HFF-Myc (cell line): ENCODE measurements around the gene LRRC56.

Source experiments
- DNase-seq: peaks from one replicate; pipeline ENCODE4 v3.0.0-alpha.2; 2011; ENCODE audit warnings: low read depth; ENCODE audit errors: extremely low read depth
- H3K4me3 ChIP-seq: replicated peaks from 2 replicates; pipeline ENCODE4 v1.5.1; 2011; ENCODE audit warnings: low read depth, mild to moderate bottlenecking, control low read depth, low read length
- CTCF ChIP-seq: IDR thresholded peaks from 2 replicates; pipeline ENCODE4 v1.5.1; 2012; ENCODE audit warnings: mild to moderate bottlenecking, low read depth, low read length, control low read depth; ENCODE audit errors: missing control alignments

LRRC56 gene

GRCh38 chr11:490186-490929, 47.0 kb upstream of the LRRC56 start:
- no peak overlapping the region for H3K4me3 ChIP-seq
- no peak for DNase-seq
- TF ChIP-seq CTCF: no peak

GRCh38 chr11:490930-491260, 46.4 kb upstream of the LRRC56 start:
- no peak for DNase-seq
- TF ChIP-seq CTCF: no peak
- no peak overlapping the region for H3K4me3 ChIP-seq

GRCh38 chr11:491358-491757, 46.0 kb upstream of the LRRC56 start:
- no peak overlapping the region for H3K4me3 ChIP-seq
- DNase-seq: no peak
- no peak for TF ChIP-seq CTCF

- DNase-seq: no peak
- no peak for TF ChIP-seq CTCF
- H3K4me3 ChIP-seq: no peak overlapping the region
Observed at GRCh38 chr11:492427-493226, 44.7 kb upstream of the LRRC56 start.

- TF ChIP-seq CTCF: no peak
- no peak overlapping the region for H3K4me3 ChIP-seq
- DNase-seq: no peak
Observed at GRCh38 chr11:494761-495536, 42.4 kb upstream of the LRRC56 start.

GRCh38 chr11:495537-495931, 41.8 kb upstream of the LRRC56 start:
- DNase-seq: no peak
- no peak for TF ChIP-seq CTCF
- H3K4me3 ChIP-seq: no peak overlapping the region
